Measurements from ENCODE around the gene FHL2.
"Not testable (repeated sequence)": the region's sequence is repeated elsewhere in the genome, so short reads cannot be mapped to it uniquely, and the experiment has no call there.

FHL2 gene

GRCh38 chr2:105336786-105337121 is 62.1 kb downstream of the FHL2 start:
- DNase-seq, result no peak

- no peak for DNase-seq
Measured at GRCh38 chr2:105335469-105335868, 63.4 kb downstream of the FHL2 start.

- no peak for DNase-seq
Measured at GRCh38 chr2:105334211-105334610, 64.6 kb downstream of the FHL2 start.

GRCh38 chr2:105330681-105331375 is 68.0 kb downstream of the FHL2 start:
- DNase-seq, result no peak

GRCh38 chr2:105329561-105330495 is 69.0 kb downstream of the FHL2 start, which contains the start of gene TGFBRAP1:
TSS of gene TGFBRAP1 (minus strand) at chr2:105329735. CDS start at chr2:105308301, 21,434 bp downstream.
- DNase-seq, result peak; percentile 43 to 52

- DNase-seq, result peak; percentile 26 to 31
Measured at GRCh38 chr2:105329197-105329554, 69.7 kb downstream of the FHL2 start.

GRCh38 chr2:105328281-105329196 is 70.3 kb downstream of the FHL2 start:
- peak in 1 of 2 donors; percentile 15 for DNase-seq

- DNase-seq, result no peak
Measured at GRCh38 chr2:105327690-105328089, 71.2 kb downstream of the FHL2 start.

- not testable (repeated sequence) for DNase-seq
Measured at GRCh38 chr2:105327271-105327670, 71.6 kb downstream of the FHL2 start.

GRCh38 chr2:105325389-105325963 is 73.4 kb downstream of the FHL2 start:
- no peak for DNase-seq

GRCh38 chr2:105324732-105325131 is 74.1 kb downstream of the FHL2 start:
- DNase-seq, result no peak

GRCh38 chr2:105324101-105324500 is 74.8 kb downstream of the FHL2 start:
- DNase-seq, result no peak

GRCh38 chr2:105323111-105323510 is 75.7 kb downstream of the FHL2 start:
- no peak for DNase-seq

GRCh38 chr2:105321875-105322646 is 76.8 kb downstream of the FHL2 start:
- DNase-seq, result no peak

GRCh38 chr2:105320651-105321215 is 78.1 kb downstream of the FHL2 start:
- no peak for DNase-seq

GRCh38 chr2:105317937-105318336 is 80.9 kb downstream of the FHL2 start:
- no peak for DNase-seq

GRCh38 chr2:105315314-105315713 is 83.5 kb downstream of the FHL2 start:
- no peak for DNase-seq

- no peak for DNase-seq
Measured at GRCh38 chr2:105313877-105314276, 85.0 kb downstream of the FHL2 start.
